Esophagus muscularis mucosa (tissue), 4 donors: Measurements from ENCODE around the gene KIF2A. TPM values are rescaled to one million over a fixed set of nuclear protein-coding genes. Genes with fewer than 3 reads are reported as not detected.

Source experiments
- DNase-seq: peaks from one replicate; pipeline ENCODE4 v3.0.0-alpha.2; 2017; ENCODE audit errors: extremely low spot score
- H3K27ac ChIP-seq, 4 donors: fragments of 200-600 bp; sonication (generic); replicated peaks in 1 of 4; 1 replicate in 3 of 4; 2 replicates in 1 of 4; pipeline ENCODE4 v1.5.1; 2016 to 2019; ENCODE audit warnings: mild to moderate bottlenecking in 1 of 4
- H3K27me3 ChIP-seq, 4 donors: fragments of 200-600 bp; sonication (generic); one replicate each; pipeline versions ENCODE4 v1.5.1 to v1.6.0; 2016 to 2019
- H3K36me3 ChIP-seq, 4 donors: fragments of 200-600 bp; sonication (generic); one replicate each; pipeline ENCODE4 v1.5.1; 2016 to 2019
- H3K4me1 ChIP-seq, 4 donors: fragments of 200-600 bp; sonication (generic); one replicate each; pipeline ENCODE4 v1.5.1; 2016 to 2019
- H3K4me3 ChIP-seq, 4 donors: fragments of 200-600 bp; sonication (generic); 1 replicate in 2 of 4; 2 replicates in 2 of 4; pipeline ENCODE4 v1.5.1; 2016 to 2019; ENCODE audit warnings: mild to moderate bottlenecking in 4 of 4, moderate library complexity in 1 of 4
- H3K9me3 ChIP-seq, 4 donors: fragments of 200-600 bp; sonication (generic); 1 replicate in 3 of 4; 2 replicates in 1 of 4; pipeline ENCODE4 v1.5.1; 2016 to 2019
- CTCF ChIP-seq, 3 experiments: fragments of 200-600 bp in 2 of 3; fragments of 450-650 bp in 1 of 3; sonication (generic) in 2 of 3; IDR thresholded peaks; one replicate each; pipeline ENCODE4 v1.5.1; 2017 to 2019; ENCODE audit warnings: antibody characterized with exemption in 3 of 3, mild to moderate bottlenecking in 2 of 3, moderate library complexity in 1 of 3
- EP300 ChIP-seq: sonication (generic); formaldehyde crosslinking; IDR thresholded peaks from one replicate; pipeline ENCODE4 v1.6.1; 2017; ENCODE audit warnings: antibody characterized with exemption
- POLR2A ChIP-seq: fragments of 450-650 bp; IDR thresholded peaks from one replicate; pipeline ENCODE4 v1.6.1; 2017; ENCODE audit warnings: antibody characterized with exemption, moderate library complexity, mild to moderate bottlenecking, low read depth
- POLR2AphosphoS5 ChIP-seq, 2 donors: sonication (generic); formaldehyde crosslinking; IDR thresholded peaks; one replicate each; pipeline ENCODE4 v1.6.1; 2017; ENCODE audit warnings: antibody characterized with exemption in 2 of 2
- WGBS: methylation state at CpG from one replicate; pipeline ENCODE4 v1.1.5; 2018; 5-methylcytosine and 5-hydroxymethylcytosine counted together
- intact Hi-C: fragments of 100-400 bp; cut with DNase I; formaldehyde crosslinking; loops from one replicate; pipeline ENCODE4 v1.15.1; 2023
- total RNA-seq, 4 donors: library from RNA; depleted of rRNA; stranded (reverse); fragments of >200 nt; gene quantifications; one replicate each; pipeline versions ENCODE4 v1.1.0 to v1.2.1, GENCODE V29; 2016

KIF2A gene
- total RNA-seq, 4 donors from 2014 or later: 31.6 to 37.1 (median 33.3) TPM

- Histone ChIP-seq H3K27ac (no peak overlapping the region), H3K27me3 (no peaks in the 10 kb centered on the region), H3K4me1 (no peaks in the 10 kb centered on the region), H3K9me3 (no peaks in the 10 kb centered on the region), H3K4me3 (no peak overlapping the region), H3K36me3 (peaks cover 22 to 75% (median 35%) of the 10 kb centered on the region in 4 donors)
- DNase-seq: no peak
- TF ChIP-seq POLR2A (no peak), CTCF (IDR thresholded peaks at IDR 0.05) (no peak), POLR2AphosphoS5 (IDR thresholded peaks at IDR 0.05) (no peak), EP300 (no peak)
- intact Hi-C loops: no loop called here
Measured at GRCh38 chr5:62371409-62371808, 65.4 kb downstream of the KIF2A start.

- 99% methylated on average over 3 of the region's 3 CpGs for WGBS
- Histone ChIP-seq H3K27me3 (no peaks in the 10 kb centered on the region), H3K36me3 (peaks cover 30 to 75% (median 39%) of the 10 kb centered on the region in 4 donors), H3K4me3 (no peak overlapping the region), H3K4me1 (no peaks in the 10 kb centered on the region), H3K27ac (no peak overlapping the region), H3K9me3 (no peaks in the 10 kb centered on the region)
- TF ChIP-seq EP300 (no peak), POLR2AphosphoS5 (IDR thresholded peaks at IDR 0.05) (no peak), CTCF (IDR thresholded peaks at IDR 0.05) (no peak), POLR2A (no peak)
- no peak for DNase-seq
- intact Hi-C loops: no loop called here
Measured at GRCh38 chr5:62372600-62372999, 66.6 kb downstream of the KIF2A start.

GRCh38 chr5:62373382-62373781, 67.4 kb downstream of the KIF2A start:
- WGBS: 99% methylated on average over 3 of the region's 3 CpGs
- no peaks in the 10 kb centered on the region for H3K9me3 ChIP-seq
- no peak overlapping the region for H3K4me3 ChIP-seq
- H3K27me3 ChIP-seq: no peaks in the 10 kb centered on the region
- no peaks in the 10 kb centered on the region for H3K4me1 ChIP-seq
- peaks cover 36 to 75% (median 45%) of the 10 kb centered on the region in 4 donors for H3K36me3 ChIP-seq
- TF ChIP-seq CTCF (IDR thresholded peaks at IDR 0.05) (no peak), EP300 (no peak)
- intact Hi-C loops: no loop called here
- DNase-seq: no peak
- H3K27ac ChIP-seq: no peak overlapping the region

GRCh38 chr5:62374090-62374489, 68.1 kb downstream of the KIF2A start:
- Histone ChIP-seq H3K9me3 (no peaks in the 10 kb centered on the region), H3K4me1 (no peaks in the 10 kb centered on the region), H3K4me3 (no peak overlapping the region), H3K27me3 (no peaks in the 10 kb centered on the region), H3K27ac (no peak overlapping the region), H3K36me3 (peaks cover 43 to 75% (median 50%) of the 10 kb centered on the region in 4 donors)
- no peak for TF ChIP-seq EP300
- no peak for TF ChIP-seq POLR2AphosphoS5 (IDR thresholded peaks at IDR 0.05)
- no peak for TF ChIP-seq POLR2A
- no peak for TF ChIP-seq CTCF (IDR thresholded peaks at IDR 0.05)
- 96% methylated on average over 1 of the region's 1 CpG for WGBS
- DNase-seq: no peak
- intact Hi-C loops: no loop called here

GRCh38 chr5:62375627-62376026, 69.6 kb downstream of the KIF2A start:
- Histone ChIP-seq H3K27me3 (no peaks in the 10 kb centered on the region), H3K36me3 (peaks cover 44 to 84% (median 57%) of the 10 kb centered on the region in 4 donors), H3K4me3 (no peak overlapping the region), H3K9me3 (no peaks in the 10 kb centered on the region), H3K4me1 (no peaks in the 10 kb centered on the region), H3K27ac (no peak overlapping the region)
- TF ChIP-seq POLR2AphosphoS5 (IDR thresholded peaks at IDR 0.05) (no peak), CTCF (IDR thresholded peaks at IDR 0.05) (no peak), EP300 (no peak), POLR2A (no peak)
- intact Hi-C loops: no loop called here
- no peak for DNase-seq
